Measurements from ENCODE around the gene CXCL9. TPM values are rescaled to one million over a fixed set of nuclear protein-coding genes. Genes with fewer than 3 reads are reported as not detected.
"Not testable (repeated sequence)": the region's sequence is repeated elsewhere in the genome, so short reads cannot be mapped to it uniquely, and the experiment has no call there.

Gene CXCL9
- total RNA-seq (100 to 1,000 TPM in 1 of 9 donors, 10 to 100 TPM in 1, 1 to 10 TPM in 1, under 1 TPM in 5, not detected in 1; 0.07 to 372 (median 0.49) TPM), polyA plus RNA-seq (under 1 TPM; 0.11 to 0.53 TPM)
- long read RNA-seq, donor 1: 0 reads
- long read RNA-seq, donor 2: 0 reads
- long read RNA-seq, donor 3: 0 reads

GRCh38 chr4:76007089-76007862 lies at the start of gene CXCL9:
CXCL9 (minus strand) TSS chr4:76007509; CDS start chr4:76007449, 60 bp downstream.
- no peak for ATAC-seq

GRCh38 chr4:76055421-76055820 lies 48.1 kb upstream of the CXCL9 start:
- peaks cover 0 to 11% (median 0%) of the 10 kb centered on the region in 12 donors for H3K4me1 ChIP-seq
- no peak overlapping the region for H3K4me3 ChIP-seq
- no peaks in the 10 kb centered on the region for H3K9me3 ChIP-seq
- H3K36me3 ChIP-seq: no peaks in the 10 kb centered on the region
- no peak overlapping the region for H3K27ac ChIP-seq
- DNase-seq (no peak), ATAC-seq (no peak)
- 60 to 80% (median 75%) methylated on average over 2 of the region's 2 CpGs for WGBS, 4 donors
- no peak for TF ChIP-seq CTCF (IDR thresholded peaks at IDR 0.05)
- TF ChIP-seq POLR2A (IDR thresholded peaks at IDR 0.05): no peak
- intact Hi-C loops (cut with DNase I): loop anchor here in 1 of 10 donors (5.0 kb wide), 1 partner anchor 38 kb away; no protein-coding TSS in a partner anchor
- H3K27me3 ChIP-seq: peaks cover 0 to 15% (median 0%) of the 10 kb centered on the region in 9 donors

More at GRCh38 chr4:76007089-76007862, at the start of gene CXCL9:
- Histone ChIP-seq H3K4me3 (peak within 1 kb of the TSS in 1 of 12 donors; percentile 33), H3K27ac (no peak within 1 kb of the TSS), H3K9me3 (no peaks in the 10 kb centered on the region), H3K4me1 (peaks cover 0 to 27% (median 9%) of the 10 kb centered on the region in 12 donors), H3K36me3 (no peaks in the 10 kb centered on the region), H3K27me3 (no peaks in the 10 kb centered on the region)
- intact Hi-C loops (cut with DNase I): no loop called here
- 72 to 94% (median 81%) methylated on average over 1 of the region's 1 CpG for WGBS, 4 donors
- DNase-seq: no peak
- TF ChIP-seq CTCF (IDR thresholded peaks at IDR 0.05): no peak
- no peak for TF ChIP-seq POLR2A (IDR thresholded peaks at IDR 0.05)

GRCh38 chr4:76055016-76055415 lies 47.7 kb upstream of the CXCL9 start:
- TF ChIP-seq CTCF (IDR thresholded peaks at IDR 0.05) (no peak), POLR2A (IDR thresholded peaks at IDR 0.05) (no peak)
- DNase-seq (no peak), ATAC-seq (no peak)
- H3K27me3 ChIP-seq: peaks cover 0 to 15% (median 0%) of the 10 kb centered on the region in 9 donors
- no peaks in the 10 kb centered on the region for H3K9me3 ChIP-seq
- no peaks in the 10 kb centered on the region for H3K36me3 ChIP-seq
- H3K27ac ChIP-seq: no peak overlapping the region
- intact Hi-C loops (cut with DNase I): loop anchor here in 1 of 10 donors (5.0 kb wide), 1 partner anchor 38 kb away; no protein-coding TSS in a partner anchor
- peaks cover 0 to 7% (median 0%) of the 10 kb centered on the region in 12 donors for H3K4me1 ChIP-seq
- no peak overlapping the region for H3K4me3 ChIP-seq
- WGBS, 4 donors: 89 to 95% (median 90%) methylated on average over 2 of the region's 2 CpGs

DNA sequence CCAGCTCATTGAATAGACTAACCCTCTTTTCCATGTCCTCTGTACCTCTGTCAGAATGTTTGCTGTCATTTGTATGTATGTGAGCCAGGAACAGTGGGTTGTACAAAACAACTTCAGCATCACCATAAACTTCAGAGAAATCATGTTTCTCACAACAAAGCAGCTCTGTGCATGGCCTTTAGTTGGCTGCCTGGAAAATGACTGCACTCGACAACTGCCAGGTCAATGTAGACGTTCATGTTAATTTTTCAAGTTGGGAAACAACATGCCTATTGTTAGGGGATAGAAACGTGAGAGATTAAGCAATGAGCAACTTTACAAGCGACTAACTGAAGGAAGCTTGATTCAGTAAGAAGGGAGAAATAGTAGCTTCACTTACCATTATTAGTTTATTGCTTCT lies 46.4 kb upstream of the CXCL9 start:
- intact Hi-C loops (cut with DNase I): no loop called here
- Histone ChIP-seq H3K4me1 (no peaks in the 10 kb centered on the region), H3K27ac (no peak overlapping the region), H3K4me3 (no peak overlapping the region), H3K36me3 (no peaks in the 10 kb centered on the region), H3K27me3 (peaks cover 0 to 15% (median 0%) of the 10 kb centered on the region in 9 donors), H3K9me3 (no peaks in the 10 kb centered on the region)
- WGBS, 4 donors: 31 to 54% (median 43%) methylated on average over 4 of the region's 4 CpGs
- ATAC-seq (no peak), DNase-seq (no peak)
- TF ChIP-seq CTCF (IDR thresholded peaks at IDR 0.05): no peak
- TF ChIP-seq POLR2A (IDR thresholded peaks at IDR 0.05): no peak

DNA sequence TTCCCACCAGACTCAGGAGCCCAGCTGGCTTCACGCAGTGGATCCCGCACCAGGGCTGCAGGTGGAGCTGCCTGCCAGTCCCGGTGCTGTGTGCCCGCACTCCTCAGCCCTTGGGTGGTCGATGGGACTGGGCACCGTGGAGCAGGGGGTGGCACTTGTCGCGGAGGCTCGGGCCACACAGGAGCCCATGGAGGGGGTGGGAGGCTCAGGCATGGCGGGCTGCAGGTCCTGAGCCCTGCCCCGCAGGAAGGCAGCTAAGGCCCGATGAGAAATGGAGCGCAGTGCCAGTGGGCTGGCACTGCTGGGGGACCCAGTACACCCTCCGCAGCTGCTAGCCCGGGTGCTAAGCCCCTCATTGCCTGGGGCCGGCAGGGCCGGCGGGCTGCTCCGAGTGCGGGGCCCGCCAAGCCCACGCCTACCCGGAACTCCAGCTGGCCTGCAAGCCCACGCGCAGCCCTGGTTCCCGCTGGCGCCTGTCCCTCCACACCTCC lies 43.3 kb upstream of the CXCL9 start:
- H3K27me3 ChIP-seq; ATAC-seq; H3K9me3 ChIP-seq; H3K36me3 ChIP-seq; H3K4me3 ChIP-seq; DNase-seq; H3K27ac ChIP-seq; H3K4me1 ChIP-seq; intact Hi-C loops (cut with DNase I): not testable (repeated sequence)
- WGBS, 4 donors: 84 to 100% (median 89%) methylated on average over 9 to 27 of the region's 27 CpGs

DNA sequence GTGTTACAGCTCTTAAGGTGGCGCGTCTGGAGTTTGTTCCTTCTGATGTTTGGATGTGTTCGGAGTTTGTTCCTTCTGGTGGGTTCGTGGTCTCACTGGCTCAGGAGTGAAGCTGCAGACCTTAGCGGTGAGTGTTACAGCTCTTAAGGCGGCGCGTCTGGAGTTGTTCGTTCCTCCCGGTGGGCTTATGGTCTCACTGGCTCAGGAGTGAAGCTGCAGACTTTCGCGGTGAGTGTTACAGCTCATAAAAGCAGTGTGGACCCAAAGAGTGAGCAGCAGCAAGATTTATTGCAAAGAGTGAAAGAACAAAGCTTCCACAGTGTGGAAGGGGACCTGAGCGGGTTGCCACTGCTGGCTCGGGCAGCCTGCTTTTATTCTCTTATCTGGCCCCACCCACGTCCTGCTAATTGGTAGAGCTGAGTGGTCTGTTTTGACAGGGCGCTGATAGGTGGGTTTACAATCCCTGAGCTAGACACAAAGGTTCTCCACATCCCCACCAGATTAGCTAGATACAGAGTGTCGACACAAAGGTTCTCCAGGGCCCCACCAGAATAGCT lies 42.6 kb upstream of the CXCL9 start:
- DNase-seq; ATAC-seq; H3K27ac ChIP-seq; H3K27me3 ChIP-seq; intact Hi-C loops (cut with DNase I); H3K4me1 ChIP-seq; H3K36me3 ChIP-seq; H3K4me3 ChIP-seq; H3K9me3 ChIP-seq: not testable (repeated sequence)
- 86 to 89% (median 88%) methylated on average over 17 of the region's 17 CpGs for WGBS, 4 donors

Data from heart left ventricle (tissue), 16 donors.